CD4-positive, alpha-beta T cell (primary cell): ENCODE data around the gene MSI2. TPM values are rescaled to one million over a fixed set of nuclear protein-coding genes. Genes with fewer than 3 reads are reported as not detected.

Experiments
- ATAC-seq: fragments of 200-7000 bp; cut with Tn5 transposase; one replicate; pipeline ENCODE4 v1.10.0; 2022; ENCODE audit warnings: mild to moderate bottlenecking; ENCODE audit not compliant: poor library complexity
- CTCF ChIA-PET: fragments of 350-600 bp; sonication (Branson Sonifier 250); formaldehyde crosslinking; loops from one replicate; lab custom pipeline; 2021; ENCODE audit warnings: antibody characterized with exemption, inconsistent platforms; lab: Charles Lee
- POLR2A ChIA-PET: fragments of 350-600 bp; sonication (Branson Sonifier 250); formaldehyde crosslinking; loops from one replicate; lab custom pipeline; 2021; ENCODE audit warnings: antibody characterized with exemption, inconsistent platforms; lab: Charles Lee
- DNase-seq, 14 experiments: peaks; one replicate each; pipeline ENCODE4 v3.0.0-alpha.2; 2013 to 2020; ENCODE audit warnings: mixed read lengths in 2 of 14
- H3K27ac ChIP-seq, 2 donors: one replicate each; pipeline versions ENCODE4 v1.5.1 to v1.7.0; 2013; ENCODE audit warnings: low read length in 2 of 2, low read depth in 1 of 2, mild to moderate bottlenecking in 1 of 2
- H3K27me3 ChIP-seq, 2 experiments: 1 replicate in 1 of 2; 2 replicates in 1 of 2; pipeline versions ENCODE4 v1.6.1 to v1.7.0; 2013; ENCODE audit warnings: low read length in 2 of 2, control low read depth in 1 of 2, mild to moderate bottlenecking in 1 of 2, moderate library complexity in 1 of 2; ENCODE audit not compliant: insufficient read depth in 2 of 2, control insufficient read depth in 1 of 2
- H3K36me3 ChIP-seq: one replicate; pipeline ENCODE4 v1.6.1; 2013; ENCODE audit warnings: low read length, control low read depth; ENCODE audit not compliant: insufficient read depth
- H3K4me1 ChIP-seq: one replicate; pipeline ENCODE4 v1.6.1; 2013; ENCODE audit warnings: low read length, control low read depth; ENCODE audit not compliant: insufficient read depth
- H3K4me3 ChIP-seq: one replicate; pipeline ENCODE4 v1.5.1; 2013; ENCODE audit warnings: mild to moderate bottlenecking, low read length, moderate library complexity
- H3K9me3 ChIP-seq, 2 experiments: 1 replicate in 1 of 2; 2 replicates in 1 of 2; pipeline versions ENCODE4 v1.6.1 to v1.7.0; 2013; ENCODE audit warnings: low read length in 2 of 2, mild to moderate bottlenecking in 2 of 2, control low read depth in 1 of 2, moderate library complexity in 1 of 2; ENCODE audit not compliant: control insufficient read depth in 1 of 2, insufficient read depth in 1 of 2
- H3K27ac Mint-ChIP-seq: one replicate; pipeline ENCODE4 v1.8.0; 2020; ENCODE audit warnings: mixed read lengths
- H3K27me3 Mint-ChIP-seq: one replicate; pipeline ENCODE4 v1.8.0; 2021; ENCODE audit warnings: mixed read lengths
- H3K36me3 Mint-ChIP-seq: one replicate; pipeline ENCODE4 v1.8.0; 2021; ENCODE audit warnings: low read depth, mixed read lengths
- H3K4me1 Mint-ChIP-seq: one replicate; pipeline ENCODE4 v1.8.0; 2021; ENCODE audit warnings: low read depth, mixed read lengths
- H3K4me3 Mint-ChIP-seq: one replicate; pipeline ENCODE4 v1.8.0; 2020; ENCODE audit warnings: mild to moderate bottlenecking, mixed read lengths
- H3K9me3 Mint-ChIP-seq: one replicate; pipeline ENCODE4 v1.8.0; 2020; ENCODE audit warnings: mixed read lengths
- CTCF ChIP-seq: fragments of 200-600 bp; IDR thresholded peaks from one replicate; pipeline ENCODE4 v1.8.0; 2022; ENCODE audit warnings: antibody characterized with exemption, mild to moderate bottlenecking
- intact Hi-C, 2 experiments: fragments of 100-400 bp; cut with DNase I in 1 of 2; cut with micrococcal nuclease in 1 of 2; formaldehyde crosslinking; loops; one replicate each; pipeline versions ENCODE4 v1.15.1 to v1.9.0; 2023 to 2025; cut with DNase I, micrococcal nuclease
- total RNA-seq, 174 experiments: library from RNA in 2 of 174; stranded (reverse) in 2 of 174; gene quantifications; one replicate each; pipeline ENCODE4 v1.2.3 and lab custom pipeline; 2021 to 2026

MSI2 gene
- total RNA-seq, 2 experiments from 2014 or later = 129 to 132 TPM

DNA sequence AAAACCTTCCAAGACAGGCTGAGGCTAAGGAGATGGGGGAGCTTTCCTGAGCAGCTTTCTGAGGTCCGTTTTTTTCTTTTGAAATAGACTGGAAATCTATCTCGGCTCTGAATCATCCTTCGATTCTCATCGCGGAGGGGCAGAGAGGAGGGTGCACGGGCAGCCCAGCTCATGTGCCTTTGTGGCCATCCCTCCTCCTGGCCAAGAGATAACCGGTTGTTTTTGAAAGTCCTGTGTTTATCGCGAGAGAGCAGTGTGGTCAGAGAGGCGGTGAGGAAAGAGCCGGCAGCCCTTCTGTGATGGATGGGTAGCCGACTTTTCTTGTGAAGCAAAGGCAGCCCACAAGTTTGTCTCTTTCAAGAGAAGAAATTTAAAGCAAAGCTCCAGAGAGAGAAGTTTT, 297.2 kb downstream of the MSI2 start:
- peaks cover 4% of the 10 kb centered on the region for H3K36me3 Mint-ChIP-seq
- peaks cover 15% of the 10 kb centered on the region for H3K4me1 ChIP-seq
- no peak overlapping the region for H3K27ac ChIP-seq
- H3K9me3 Mint-ChIP-seq = no peaks in the 10 kb centered on the region
- ChIA-PET POLR2A (no interaction called here), CTCF (interaction anchor here (1.0 kb wide), 1 partner anchor 45 kb away, joined by 3 read pairs; no protein-coding TSS in a partner anchor)
- peak overlapping the region; percentile 20 for H3K27ac Mint-ChIP-seq
- H3K9me3 ChIP-seq = no peaks in the 10 kb centered on the region
- H3K4me1 Mint-ChIP-seq = peaks cover 50% of the 10 kb centered on the region
- no peak for ATAC-seq
- H3K4me3 ChIP-seq = no peak overlapping the region
- no peaks in the 10 kb centered on the region for H3K27me3 ChIP-seq
- TF ChIP-seq CTCF = no peak
- H3K36me3 ChIP-seq = no peaks in the 10 kb centered on the region
- intact Hi-C loops = no loop called here
- H3K27me3 Mint-ChIP-seq = no peaks in the 10 kb centered on the region
- H3K4me3 Mint-ChIP-seq = no peak overlapping the region
- no peak for DNase-seq

DNA sequence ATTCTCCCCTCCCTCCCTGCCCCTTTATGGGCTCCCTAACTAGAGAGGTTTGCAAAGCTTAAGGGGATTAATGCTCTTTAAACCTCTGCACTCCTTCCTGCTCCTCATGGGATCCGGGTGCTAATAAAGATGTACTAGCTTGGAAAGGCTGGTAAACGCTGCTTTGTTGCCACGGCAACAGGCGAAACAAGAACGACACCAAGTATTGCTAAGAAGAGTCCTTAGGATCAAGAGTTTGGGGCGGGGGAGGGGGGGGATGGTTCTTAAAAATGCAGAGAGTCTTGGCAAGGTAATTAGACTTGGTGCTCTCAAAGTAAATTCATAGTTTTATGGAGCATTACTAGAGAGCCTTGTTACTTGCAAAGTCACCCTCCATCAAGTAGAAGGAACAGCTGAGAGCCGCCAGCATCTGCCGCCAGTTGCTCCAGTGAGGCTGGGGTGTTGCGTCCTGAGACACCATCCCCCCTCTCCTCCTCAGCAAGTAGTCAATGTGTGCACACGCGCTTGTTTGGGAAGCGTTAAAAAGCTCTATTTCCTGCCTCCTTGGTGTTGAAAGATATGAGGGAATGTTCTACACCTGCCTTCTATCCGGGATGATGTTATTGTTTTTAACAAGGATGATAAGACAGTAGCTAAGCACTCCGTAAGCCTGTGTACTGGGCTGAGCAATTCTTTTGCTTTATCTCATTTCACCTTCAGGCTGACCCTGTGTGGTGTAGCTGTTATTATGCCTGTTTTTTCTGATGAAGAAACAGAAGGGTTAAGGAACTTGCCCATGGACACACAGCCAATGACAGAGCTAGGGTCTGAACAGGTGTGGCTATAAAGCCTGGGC, 297.9 kb downstream of the MSI2 start:
- POLR2A ChIA-PET = no interaction called here
- H3K9me3 ChIP-seq = no peaks in the 10 kb centered on the region
- Mint-ChIP-seq H3K4me1 (peaks cover 50% of the 10 kb centered on the region), H3K27ac (peak overlapping the region; percentile 20), H3K9me3 (no peaks in the 10 kb centered on the region), H3K27me3 (no peaks in the 10 kb centered on the region), H3K36me3 (peaks cover 4% of the 10 kb centered on the region), H3K4me3 (no peak overlapping the region)
- DNase-seq (peak in 2 of 14 experiments; percentile 23 to 24), ATAC-seq (no peak)
- peaks cover 15% of the 10 kb centered on the region for H3K4me1 ChIP-seq
- CTCF ChIA-PET = interaction anchor here (0.5 to 1.0 kb wide), 2 partner anchors 29 to 45 kb away, joined by 3 read pairs; no protein-coding TSS in a partner anchor
- no peak overlapping the region for H3K4me3 ChIP-seq
- no peak overlapping the region for H3K27ac ChIP-seq
- H3K36me3 ChIP-seq = no peaks in the 10 kb centered on the region
- no peak for TF ChIP-seq CTCF
- no peaks in the 10 kb centered on the region for H3K27me3 ChIP-seq
- intact Hi-C loops = no loop called here

DNA sequence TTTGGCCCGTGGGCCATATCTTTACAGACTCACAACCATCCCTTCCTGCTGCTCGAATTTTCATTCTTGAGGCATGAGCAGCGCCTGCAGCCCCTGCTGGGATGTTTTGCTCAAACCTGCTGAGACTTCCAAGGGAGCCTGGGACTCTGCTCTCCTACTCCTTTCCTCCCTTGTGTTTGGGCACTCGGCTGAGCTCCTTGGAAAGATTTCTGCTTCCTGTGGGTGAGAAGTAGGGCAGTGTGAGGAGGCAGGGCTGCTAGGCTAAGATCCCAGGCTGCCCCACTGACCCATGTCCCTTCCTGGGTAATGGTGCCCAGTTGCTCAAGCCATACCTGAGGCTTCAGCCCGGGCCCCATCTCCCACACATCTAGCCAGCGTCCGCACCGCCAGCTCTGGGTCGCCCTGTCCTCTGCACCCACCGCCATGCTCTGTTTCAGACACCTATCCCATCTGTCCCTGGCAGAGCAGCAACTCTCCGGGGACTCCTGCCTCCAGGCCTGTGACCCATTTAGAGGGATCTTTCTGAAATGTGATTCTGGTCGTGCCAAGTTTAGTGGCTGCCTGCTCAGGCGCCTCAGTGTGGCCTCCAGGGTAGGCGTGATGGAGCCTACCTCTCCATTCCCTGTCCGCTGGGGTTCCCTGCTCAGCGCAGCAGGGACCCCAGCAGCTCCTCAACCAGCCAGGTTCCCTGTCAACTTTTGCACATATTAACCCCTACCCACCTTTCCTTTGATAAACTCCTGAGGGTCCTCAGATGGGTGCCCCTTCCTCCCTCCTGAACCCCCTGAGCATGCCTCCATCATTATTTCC, 298.7 kb downstream of the MSI2 start:
- ChIA-PET POLR2A (no interaction called here), CTCF (no interaction called here)
- H3K9me3 ChIP-seq = no peaks in the 10 kb centered on the region
- DNase-seq (no peak), ATAC-seq (no peak)
- Mint-ChIP-seq H3K27me3 (no peaks in the 10 kb centered on the region), H3K36me3 (peaks cover 4% of the 10 kb centered on the region), H3K27ac (no peak overlapping the region), H3K4me1 (peaks cover 45% of the 10 kb centered on the region), H3K4me3 (no peak overlapping the region), H3K9me3 (no peaks in the 10 kb centered on the region)
- H3K4me3 ChIP-seq = no peak overlapping the region
- no peak overlapping the region for H3K27ac ChIP-seq
- H3K4me1 ChIP-seq = peaks cover 15% of the 10 kb centered on the region
- intact Hi-C loops = loop anchor here in 1 of 2 experiments (5.0 kb wide), 1 partner anchor 1253 kb away; no protein-coding TSS in a partner anchor
- H3K27me3 ChIP-seq = no peaks in the 10 kb centered on the region
- TF ChIP-seq CTCF = no peak
- H3K36me3 ChIP-seq = no peaks in the 10 kb centered on the region
